ENCODE measurements around the gene ADNP.

ADNP gene

DNA sequence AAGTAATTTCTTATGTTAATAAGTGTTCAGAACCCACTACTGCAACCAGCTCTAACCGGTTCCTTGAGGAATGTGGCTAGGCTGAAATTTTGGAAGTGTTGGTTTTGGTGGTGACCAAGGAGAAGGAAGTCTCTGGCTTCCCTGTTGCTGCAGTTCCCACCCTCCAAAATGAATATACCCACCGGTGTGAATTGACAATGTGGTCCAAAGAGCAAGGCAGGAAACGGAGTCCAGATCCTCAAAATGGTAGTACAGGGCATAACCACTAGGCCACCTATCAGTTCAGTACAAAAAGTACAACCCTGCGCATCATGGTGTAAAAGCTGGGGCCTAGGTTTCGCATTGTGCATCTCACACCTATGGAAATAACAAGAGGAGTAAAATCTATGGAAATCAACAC is 2.8 kb downstream of the ADNP start:
- Histone ChIP-seq H3K4me3 (ENCODE audit: low read length) (peak overlapping the region; percentile 91), H2AFZ (ENCODE audit: low read depth, low read length) (no peak overlapping the region), H3K36me3 (ENCODE audit: insufficient read depth, low read length) (peaks cover 56% of the 10 kb centered on the region), H3K27me3 (ENCODE audit: insufficient read depth, low read length) (no peaks in the 10 kb centered on the region), H3K9me3 (ENCODE audit: low read length) (no peaks in the 10 kb centered on the region), H3K4me1 (ENCODE audit: insufficient read depth, low read length) (peaks cover 20% of the 10 kb centered on the region)

GRCh38 chr20:50926530-50926929 is 4.7 kb downstream of the ADNP start:
- Histone ChIP-seq H3K9me3 (ENCODE audit: low read length) (no peaks in the 10 kb centered on the region), H3K4me3 (ENCODE audit: low read length) (no peak overlapping the region), H3K27me3 (ENCODE audit: insufficient read depth, low read length) (no peaks in the 10 kb centered on the region), H3K4me1 (ENCODE audit: insufficient read depth, low read length) (peaks cover 20% of the 10 kb centered on the region), H2AFZ (ENCODE audit: low read depth, low read length) (no peak overlapping the region), H3K36me3 (ENCODE audit: insufficient read depth, low read length) (peaks cover 61% of the 10 kb centered on the region)

GRCh38 chr20:50924261-50924920 is 6.8 kb downstream of the ADNP start:
- no peak overlapping the region for H2AFZ ChIP-seq (ENCODE audit: low read depth, low read length)
- H3K27me3 ChIP-seq (ENCODE audit: insufficient read depth, low read length) = no peaks in the 10 kb centered on the region
- peaks cover 16% of the 10 kb centered on the region for H3K4me1 ChIP-seq (ENCODE audit: insufficient read depth, low read length)
- H3K9me3 ChIP-seq (ENCODE audit: low read length) = no peaks in the 10 kb centered on the region
- no peak overlapping the region for H3K4me3 ChIP-seq (ENCODE audit: low read length)
- H3K36me3 ChIP-seq (ENCODE audit: insufficient read depth, low read length) = peaks cover 71% of the 10 kb centered on the region

DNA sequence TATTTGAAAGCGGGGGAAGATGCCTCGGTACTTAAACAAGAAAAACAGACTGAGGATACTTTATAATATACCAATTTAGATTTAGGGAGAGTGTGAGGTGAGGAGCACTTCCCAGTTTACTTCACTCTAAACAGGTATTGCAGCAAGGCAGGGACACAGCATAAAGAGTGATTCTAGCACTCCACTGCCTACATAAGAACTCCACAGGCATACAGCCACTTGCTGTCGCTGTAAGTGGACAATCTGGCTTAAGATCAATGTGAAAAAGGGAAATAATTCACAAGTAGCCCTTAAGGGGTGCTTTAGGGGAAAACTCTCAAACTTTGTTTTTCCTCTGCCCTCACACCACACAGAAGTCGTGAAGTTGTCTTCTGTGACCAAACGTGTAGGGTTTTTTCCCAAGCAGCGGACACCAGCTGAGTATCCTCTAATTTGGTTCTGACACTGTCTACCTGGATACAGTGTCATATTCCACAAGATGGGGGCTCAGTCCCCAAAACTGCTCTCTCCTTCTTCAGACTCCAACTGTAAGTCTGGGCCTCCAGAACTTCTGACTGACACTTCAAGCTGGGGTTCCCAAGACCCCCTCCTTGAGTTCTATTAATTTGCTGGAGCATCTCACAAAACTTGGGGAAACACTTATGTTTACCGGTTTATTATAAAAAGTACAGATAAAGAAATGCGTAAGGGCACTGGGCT is 9.3 kb downstream of the ADNP start:
- no peak overlapping the region for H2AFZ ChIP-seq (ENCODE audit: low read depth, low read length)
- no peaks in the 10 kb centered on the region for H3K9me3 ChIP-seq (ENCODE audit: low read length)
- no peaks in the 10 kb centered on the region for H3K27me3 ChIP-seq (ENCODE audit: insufficient read depth, low read length)
- H3K36me3 ChIP-seq (ENCODE audit: insufficient read depth, low read length) = peaks cover 64% of the 10 kb centered on the region
- H3K4me1 ChIP-seq (ENCODE audit: insufficient read depth, low read length) = peaks cover 5% of the 10 kb centered on the region
- H3K4me3 ChIP-seq (ENCODE audit: low read length) = no peak overlapping the region

- Histone ChIP-seq H3K4me3 (ENCODE audit: low read length) (no peak overlapping the region), H3K4me1 (ENCODE audit: insufficient read depth, low read length) (peaks cover 10% of the 10 kb centered on the region), H3K36me3 (ENCODE audit: insufficient read depth, low read length) (peaks cover 62% of the 10 kb centered on the region), H3K9me3 (ENCODE audit: low read length) (no peaks in the 10 kb centered on the region), H2AFZ (ENCODE audit: low read depth, low read length) (no peak overlapping the region), H3K27me3 (ENCODE audit: insufficient read depth, low read length) (no peaks in the 10 kb centered on the region)
Measured at GRCh38 chr20:50920997-50921396, 10.2 kb downstream of the ADNP start.

DNA sequence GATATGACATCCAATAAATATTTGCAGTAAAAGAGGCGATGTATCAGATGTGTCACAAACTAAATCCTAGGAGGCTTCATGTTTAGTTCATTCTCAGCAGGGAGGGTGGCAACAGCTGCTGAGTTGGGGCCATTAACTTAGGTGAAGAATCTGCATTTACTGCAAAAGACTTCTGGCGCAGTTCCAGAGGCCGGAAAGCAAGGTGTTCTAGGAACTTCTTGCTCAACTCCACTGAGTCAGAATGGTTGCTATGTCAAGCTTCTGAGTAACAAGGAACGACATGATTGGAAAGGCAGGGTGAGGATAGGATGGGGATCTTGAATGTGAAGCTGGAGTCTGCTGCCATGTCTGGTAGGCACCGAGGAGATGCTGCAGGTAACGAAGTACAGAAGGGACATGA is 11.7 kb downstream of the ADNP start:
- Histone ChIP-seq H2AFZ (ENCODE audit: low read depth, low read length) (no peak overlapping the region), H3K4me1 (ENCODE audit: insufficient read depth, low read length) (peaks cover 10% of the 10 kb centered on the region), H3K27me3 (ENCODE audit: insufficient read depth, low read length) (no peaks in the 10 kb centered on the region), H3K36me3 (ENCODE audit: insufficient read depth, low read length) (peaks cover 53% of the 10 kb centered on the region), H3K9me3 (ENCODE audit: low read length) (no peaks in the 10 kb centered on the region), H3K4me3 (ENCODE audit: low read length) (no peak overlapping the region)

DNA sequence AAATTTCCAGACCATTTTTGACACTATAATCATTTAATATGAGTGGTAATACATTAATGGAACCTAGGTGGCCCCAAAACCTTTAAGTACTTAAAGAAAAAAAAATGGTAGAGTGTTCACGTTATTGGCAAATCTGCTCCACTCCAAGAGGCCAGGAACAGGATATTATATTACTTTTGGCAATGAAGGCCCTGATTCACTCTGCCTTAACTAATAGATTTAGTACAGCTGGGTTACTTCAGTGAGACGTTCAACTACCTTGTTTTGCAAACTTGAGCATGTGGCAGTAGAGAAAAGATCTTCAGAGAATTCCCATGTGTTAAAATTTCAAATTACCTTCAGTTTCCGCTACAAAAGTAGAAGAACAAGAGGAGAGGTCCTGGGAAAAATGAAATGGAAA is 12.8 kb downstream of the ADNP start:
- H3K9me3 ChIP-seq (ENCODE audit: low read length) = no peaks in the 10 kb centered on the region
- H3K4me1 ChIP-seq (ENCODE audit: insufficient read depth, low read length) = peaks cover 10% of the 10 kb centered on the region
- peaks cover 54% of the 10 kb centered on the region for H3K36me3 ChIP-seq (ENCODE audit: insufficient read depth, low read length)
- H3K27me3 ChIP-seq (ENCODE audit: insufficient read depth, low read length) = no peaks in the 10 kb centered on the region
- no peak overlapping the region for H2AFZ ChIP-seq (ENCODE audit: low read depth, low read length)
- H3K4me3 ChIP-seq (ENCODE audit: low read length) = no peak overlapping the region

DNA sequence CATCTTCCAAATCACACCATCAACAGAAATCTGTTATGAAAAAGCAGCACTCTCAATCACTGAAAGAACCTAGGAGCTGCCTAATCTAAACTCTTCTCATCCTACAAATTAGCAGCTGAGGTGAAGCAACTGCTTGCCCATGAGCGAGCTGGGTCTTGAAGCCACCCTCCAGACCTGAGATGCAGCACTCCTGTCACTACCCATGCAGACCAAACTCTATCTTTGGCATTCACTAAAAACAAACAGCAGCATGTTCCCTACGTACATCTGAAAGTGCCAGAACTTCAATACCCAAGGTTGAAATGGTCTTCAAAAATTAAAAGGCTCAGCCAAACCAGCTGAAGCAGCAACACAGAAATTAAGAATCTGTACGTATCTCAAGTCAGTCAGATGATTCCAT is 14.3 kb downstream of the ADNP start:
- peaks cover 48% of the 10 kb centered on the region for H3K36me3 ChIP-seq (ENCODE audit: insufficient read depth, low read length)
- H3K4me1 ChIP-seq (ENCODE audit: insufficient read depth, low read length) = peaks cover 10% of the 10 kb centered on the region
- H3K9me3 ChIP-seq (ENCODE audit: low read length) = no peaks in the 10 kb centered on the region
- no peak overlapping the region for H2AFZ ChIP-seq (ENCODE audit: low read depth, low read length)
- no peak overlapping the region for H3K4me3 ChIP-seq (ENCODE audit: low read length)
- H3K27me3 ChIP-seq (ENCODE audit: insufficient read depth, low read length) = no peaks in the 10 kb centered on the region

- Histone ChIP-seq H3K9me3 (ENCODE audit: low read length) (no peaks in the 10 kb centered on the region), H3K4me1 (ENCODE audit: insufficient read depth, low read length) (peaks cover 10% of the 10 kb centered on the region), H3K4me3 (ENCODE audit: low read length) (no peak overlapping the region), H3K27me3 (ENCODE audit: insufficient read depth, low read length) (no peaks in the 10 kb centered on the region), H2AFZ (ENCODE audit: low read depth, low read length) (no peak overlapping the region), H3K36me3 (ENCODE audit: insufficient read depth, low read length) (peaks cover 49% of the 10 kb centered on the region)
Measured at GRCh38 chr20:50916257-50916656, 15.0 kb downstream of the ADNP start.

DNA sequence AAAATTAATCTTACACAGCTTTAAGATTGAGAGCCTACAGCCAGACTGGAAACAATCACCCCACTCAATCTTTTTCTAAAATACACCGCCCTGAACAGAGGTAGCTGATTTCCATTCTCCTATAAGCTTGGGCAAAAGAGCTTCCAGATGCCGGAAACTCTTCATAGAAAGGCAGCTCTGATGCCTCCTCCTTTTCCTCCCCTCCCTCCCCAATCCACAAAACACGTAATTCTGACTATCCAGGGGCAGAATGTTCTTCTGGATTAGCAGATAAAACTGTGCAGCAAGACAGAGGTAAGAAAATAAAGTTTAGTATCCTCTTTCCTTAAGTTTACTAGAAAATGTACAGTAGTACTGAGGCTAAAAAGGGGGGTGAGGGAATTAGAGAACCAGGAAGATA is 15.8 kb downstream of the ADNP start:
- Histone ChIP-seq H3K4me3 (ENCODE audit: low read length) (no peak overlapping the region), H2AFZ (ENCODE audit: low read depth, low read length) (no peak overlapping the region), H3K9me3 (ENCODE audit: low read length) (no peaks in the 10 kb centered on the region), H3K27me3 (ENCODE audit: insufficient read depth, low read length) (no peaks in the 10 kb centered on the region), H3K4me1 (ENCODE audit: insufficient read depth, low read length) (peaks cover 10% of the 10 kb centered on the region), H3K36me3 (ENCODE audit: insufficient read depth, low read length) (peaks cover 52% of the 10 kb centered on the region)

GRCh38 chr20:50913690-50914375 is 17.4 kb downstream of the ADNP start:
- H2AFZ ChIP-seq (ENCODE audit: low read depth, low read length) = no peak overlapping the region
- H3K27me3 ChIP-seq (ENCODE audit: insufficient read depth, low read length) = no peaks in the 10 kb centered on the region
- no peak overlapping the region for H3K4me3 ChIP-seq (ENCODE audit: low read length)
- peaks cover 48% of the 10 kb centered on the region for H3K36me3 ChIP-seq (ENCODE audit: insufficient read depth, low read length)
- H3K9me3 ChIP-seq (ENCODE audit: low read length) = no peaks in the 10 kb centered on the region
- peaks cover 10% of the 10 kb centered on the region for H3K4me1 ChIP-seq (ENCODE audit: insufficient read depth, low read length)

GRCh38 chr20:50911716-50912115 is 19.5 kb downstream of the ADNP start:
- peaks cover 6% of the 10 kb centered on the region for H3K4me1 ChIP-seq (ENCODE audit: insufficient read depth, low read length)
- H3K27me3 ChIP-seq (ENCODE audit: insufficient read depth, low read length) = no peaks in the 10 kb centered on the region
- H3K4me3 ChIP-seq (ENCODE audit: low read length) = no peak overlapping the region
- H3K9me3 ChIP-seq (ENCODE audit: low read length) = no peaks in the 10 kb centered on the region
- H2AFZ ChIP-seq (ENCODE audit: low read depth, low read length) = no peak overlapping the region
- peaks cover 48% of the 10 kb centered on the region for H3K36me3 ChIP-seq (ENCODE audit: insufficient read depth, low read length)

DNA sequence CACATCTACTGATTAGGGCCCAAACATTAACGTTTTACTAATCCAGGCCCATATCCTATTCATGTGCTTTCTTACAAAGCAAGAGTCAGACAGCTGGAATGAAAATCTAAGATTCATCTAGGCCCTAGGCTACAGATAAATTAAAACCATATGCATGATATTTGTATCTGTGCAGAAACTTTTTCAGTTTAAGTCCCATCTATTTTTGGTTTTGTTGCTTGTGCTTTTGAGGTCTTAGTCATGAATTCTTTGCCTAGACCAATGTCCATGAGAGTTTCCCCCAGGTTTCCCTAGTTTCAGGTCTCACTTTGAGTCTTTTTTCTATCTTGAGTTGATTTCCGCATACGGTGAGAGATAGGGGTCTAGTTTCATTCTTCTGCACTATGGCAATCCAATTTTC is 20.2 kb downstream of the ADNP start:
- H3K4me3 ChIP-seq (ENCODE audit: low read length) = no peak overlapping the region
- H3K9me3 ChIP-seq (ENCODE audit: low read length) = no peaks in the 10 kb centered on the region
- peaks cover 47% of the 10 kb centered on the region for H3K36me3 ChIP-seq (ENCODE audit: insufficient read depth, low read length)
- peaks cover under 1% of the 10 kb centered on the region for H3K4me1 ChIP-seq (ENCODE audit: insufficient read depth, low read length)
- H3K27me3 ChIP-seq (ENCODE audit: insufficient read depth, low read length) = no peaks in the 10 kb centered on the region
- no peak overlapping the region for H2AFZ ChIP-seq (ENCODE audit: low read depth, low read length)
